Fibroblast of peridontal ligament (primary cell): ENCODE measurements around the gene ARMCX4.
A peak's percentile ranks its signal among the peaks of the same experiment; 100 is the strongest.
"Not testable (repeated sequence)": the region's sequence is repeated elsewhere in the genome, so short reads cannot be mapped to it uniquely, and the experiment has no call there.

Source experiments
- DNase-seq: peaks from one replicate; pipeline ENCODE4 v3.0.0-alpha.2; 2010; ENCODE audit errors: extremely low read depth

The ARMCX4 gene

GRCh38 chrX:101485212-101485949, at the start of gene ARMCX4:
TSS of gene ARMCX4 (plus strand) at chrX:101485456. CDS start at chrX:101488590, 3,134 bp downstream.
- peak; percentile 61 for DNase-seq

- DNase-seq = no peak
Observed at GRCh38 chrX:101442085-101442484, 43.2 kb upstream of the ARMCX4 start.

GRCh38 chrX:101449279-101449678, 36.0 kb upstream of the ARMCX4 start:
- no peak for DNase-seq

- DNase-seq = no peak
Observed at GRCh38 chrX:101450085-101450484, 35.2 kb upstream of the ARMCX4 start.

- DNase-seq = peak; percentile 64
Observed at GRCh38 chrX:101450961-101451360, 34.3 kb upstream of the ARMCX4 start.

GRCh38 chrX:101452056-101452455, 33.2 kb upstream of the ARMCX4 start:
- DNase-seq = no peak

GRCh38 chrX:101460669-101461068, 24.6 kb upstream of the ARMCX4 start:
- no peak for DNase-seq

GRCh38 chrX:101462892-101463291, 22.4 kb upstream of the ARMCX4 start:
- DNase-seq = peak; percentile 37

GRCh38 chrX:101478366-101478765, 6.9 kb upstream of the ARMCX4 start:
- DNase-seq = peak; percentile 35

GRCh38 chrX:101482296-101482695, 3.0 kb upstream of the ARMCX4 start:
- peak; percentile 71 for DNase-seq

- no peak for DNase-seq
Observed at GRCh38 chrX:101483705-101484104, 1.6 kb upstream of the ARMCX4 start.

GRCh38 chrX:101484135-101484534, 1.1 kb upstream of the ARMCX4 start:
- DNase-seq = no peak

- DNase-seq = no peak
Observed at GRCh38 chrX:101488796-101489195, 3.5 kb downstream of the ARMCX4 start.

GRCh38 chrX:101491943-101492342, 6.7 kb downstream of the ARMCX4 start:
- no peak for DNase-seq

GRCh38 chrX:101493225-101493624, 8.0 kb downstream of the ARMCX4 start:
- DNase-seq = no peak

- DNase-seq = not testable (repeated sequence)
Observed at GRCh38 chrX:101502929-101503328, 17.7 kb downstream of the ARMCX4 start.

- no peak for DNase-seq
Observed at GRCh38 chrX:101507372-101507771, 22.1 kb downstream of the ARMCX4 start.

- no peak for DNase-seq
Observed at GRCh38 chrX:101507986-101508385, 22.7 kb downstream of the ARMCX4 start.

GRCh38 chrX:101530944-101531343, 45.7 kb downstream of the ARMCX4 start:
- DNase-seq = no peak
